Activated CD4-positive, alpha-beta T cell treated with anti-CD3 and anti-CD28 coated beads, Interleukin-2, Interleukin-4, amounts not matched to agents 100 ng/mL and 50 ng/mL, durations not matched to agents 16 hours and 8 hours (primary cell): Measurements from ENCODE around the gene CAND1.
"Not testable (repeated sequence)": the region's sequence is repeated elsewhere in the genome, so short reads cannot be mapped to it uniquely, and the experiment has no call there.

Source experiments
- DNase-seq: peaks from one replicate; pipeline ENCODE4 v3.0.0-alpha.2; 2020; ENCODE audit warnings: low spot score

CAND1 gene

DNA sequence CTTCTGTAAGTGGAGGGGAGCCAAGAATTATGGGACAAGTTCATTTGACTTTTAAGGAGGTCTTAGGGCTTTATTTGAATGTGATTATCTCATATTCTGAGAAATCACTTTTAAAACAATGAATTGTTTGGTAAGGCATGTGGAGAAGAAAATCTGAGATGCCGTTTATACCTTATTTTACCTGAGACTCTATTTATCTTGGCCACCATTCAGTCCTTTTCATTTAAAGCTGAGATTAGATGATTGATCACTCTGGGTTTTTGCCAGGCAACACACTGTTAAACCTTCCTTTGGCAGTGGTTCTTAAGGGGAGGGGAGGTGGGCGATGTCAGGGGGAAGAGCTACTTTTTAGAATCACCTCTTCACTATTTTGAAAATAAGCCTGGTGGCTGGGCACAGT lies 11.4 kb downstream of the CAND1 start:
- DNase-seq, result no peak

DNA sequence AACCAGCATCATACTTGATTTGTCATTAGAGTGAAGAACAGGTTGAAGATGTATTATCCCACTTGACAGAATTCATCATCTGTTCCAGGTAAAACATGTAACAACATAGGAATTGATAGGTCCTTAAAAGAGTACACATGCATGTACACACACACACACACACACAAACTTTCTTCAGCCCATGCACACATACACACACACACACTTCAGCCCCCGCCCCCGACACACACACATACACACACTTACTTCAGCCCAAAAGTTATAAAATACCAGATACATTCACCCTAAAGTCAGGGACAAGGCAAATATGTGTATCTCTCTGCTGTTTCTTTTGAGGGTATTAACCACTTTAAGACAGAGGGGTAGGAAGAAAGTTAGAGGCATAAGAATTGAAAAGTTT lies 15.4 kb downstream of the CAND1 start:
- no peak for DNase-seq

DNA sequence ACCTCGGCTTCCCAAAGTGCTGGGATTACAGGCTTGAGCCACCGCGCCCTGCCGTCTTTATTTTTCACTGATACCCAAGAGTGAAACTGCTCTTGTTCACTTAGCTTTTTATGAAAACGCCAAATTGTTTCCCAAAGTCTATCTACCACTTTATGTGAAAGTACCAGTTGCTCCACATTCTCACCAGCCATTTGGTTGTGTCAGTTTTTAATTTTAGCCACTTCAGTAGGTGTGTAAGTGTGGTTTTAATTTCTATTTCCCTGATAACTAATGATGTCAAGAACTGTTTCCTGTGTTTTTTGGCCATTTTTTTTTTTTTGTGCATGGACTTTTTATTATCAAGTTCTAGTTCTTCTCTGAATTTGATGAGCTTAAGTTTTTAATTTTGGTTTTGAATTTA lies 17.1 kb downstream of the CAND1 start:
- DNase-seq, result no peak

DNA sequence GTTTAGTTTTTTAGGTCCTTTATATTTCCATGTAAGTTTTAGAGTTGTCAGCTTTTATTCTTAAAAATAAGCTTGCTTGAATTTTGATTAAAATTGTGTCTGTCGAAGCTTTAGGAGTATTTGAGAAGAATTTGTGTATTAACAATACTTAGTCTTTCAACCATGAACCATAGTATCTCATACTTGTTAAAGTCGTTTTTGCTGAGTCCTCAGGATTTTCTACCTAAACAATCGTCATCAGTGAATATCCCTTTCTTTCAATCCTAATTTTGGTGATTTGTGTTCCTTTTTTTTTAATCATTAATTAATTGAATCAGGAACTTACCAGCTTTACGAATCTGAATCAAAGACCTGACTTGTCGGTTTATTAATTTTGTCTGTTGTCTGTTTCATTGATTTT lies 18.2 kb downstream of the CAND1 start:
- no peak for DNase-seq

DNA sequence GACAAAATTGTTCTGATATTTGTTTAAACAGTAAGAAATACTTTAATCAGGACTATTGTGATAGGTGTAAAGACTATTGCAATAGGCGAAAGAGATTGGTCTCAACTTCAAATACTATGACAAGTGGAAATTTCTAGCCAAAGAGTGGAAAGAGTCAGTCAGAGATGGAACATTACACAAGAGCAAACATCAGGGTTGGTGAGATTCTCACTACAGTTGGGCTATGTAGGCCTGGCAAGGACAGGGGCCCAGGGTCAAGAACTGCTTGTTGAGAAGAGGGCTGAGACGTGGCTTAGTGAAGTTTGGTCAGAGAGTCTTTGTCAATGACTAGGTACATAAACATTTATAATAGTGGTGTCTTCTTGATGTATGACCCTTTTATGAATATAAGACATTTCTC lies 19.4 kb downstream of the CAND1 start:
- peak; percentile 4 for DNase-seq

DNA sequence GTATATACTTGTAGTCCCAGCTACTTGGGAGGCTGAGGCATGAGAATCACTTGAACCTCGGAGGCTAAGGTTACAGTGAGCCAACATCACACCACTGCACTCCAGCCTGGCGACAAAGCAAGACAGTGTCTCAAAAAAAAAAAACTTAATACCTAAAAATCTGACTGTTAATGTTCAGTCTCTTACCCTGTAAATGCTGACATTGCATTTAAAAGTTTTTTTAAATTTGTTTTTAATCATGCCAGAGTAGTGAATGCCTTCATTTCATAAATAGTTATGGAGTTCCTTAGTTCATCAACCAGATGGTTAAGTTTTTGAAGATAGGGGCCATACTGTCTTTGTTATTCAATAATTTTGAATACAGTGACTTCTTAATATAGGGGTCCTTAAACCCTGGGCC lies 21.2 kb downstream of the CAND1 start:
- DNase-seq, result no peak

DNA sequence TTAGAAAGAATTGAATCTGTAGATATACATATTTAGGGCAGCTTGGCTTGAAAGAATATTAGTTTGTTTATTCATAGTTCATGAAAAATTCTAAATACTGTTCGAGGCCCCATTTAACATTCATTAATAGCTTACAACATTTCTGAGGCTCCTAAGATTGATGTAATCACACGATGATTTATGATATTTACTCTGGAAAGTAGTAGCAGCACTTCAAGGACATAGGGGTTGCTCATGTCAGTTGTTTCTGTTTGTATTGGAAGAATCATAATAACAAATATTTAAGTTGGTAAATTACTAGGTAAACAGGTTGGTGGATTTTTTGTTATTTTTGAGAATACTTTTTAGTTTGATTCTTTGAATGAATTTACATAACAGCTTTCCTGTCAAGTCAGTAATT lies 30.4 kb downstream of the CAND1 start:
- no peak for DNase-seq

DNA sequence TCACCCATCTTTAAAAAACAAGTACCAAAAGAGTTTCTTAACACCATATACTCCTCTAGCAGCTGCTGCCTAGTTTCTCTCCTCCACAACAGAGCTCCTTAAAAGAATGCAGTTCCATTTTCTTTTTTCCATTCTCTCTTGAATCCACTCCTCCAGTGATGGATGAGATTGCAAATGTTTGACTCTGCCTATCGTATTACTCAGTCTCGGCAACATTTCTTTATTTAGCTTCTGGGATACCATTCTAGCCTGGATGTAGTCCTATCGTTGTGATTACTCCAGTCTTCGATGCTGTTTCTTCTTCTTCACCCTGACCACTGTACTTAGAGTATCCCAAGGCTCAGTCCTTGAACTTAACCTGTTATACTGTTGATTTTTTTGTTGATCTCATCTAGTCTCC lies 30.8 kb downstream of the CAND1 start:
- no peak for DNase-seq

DNA sequence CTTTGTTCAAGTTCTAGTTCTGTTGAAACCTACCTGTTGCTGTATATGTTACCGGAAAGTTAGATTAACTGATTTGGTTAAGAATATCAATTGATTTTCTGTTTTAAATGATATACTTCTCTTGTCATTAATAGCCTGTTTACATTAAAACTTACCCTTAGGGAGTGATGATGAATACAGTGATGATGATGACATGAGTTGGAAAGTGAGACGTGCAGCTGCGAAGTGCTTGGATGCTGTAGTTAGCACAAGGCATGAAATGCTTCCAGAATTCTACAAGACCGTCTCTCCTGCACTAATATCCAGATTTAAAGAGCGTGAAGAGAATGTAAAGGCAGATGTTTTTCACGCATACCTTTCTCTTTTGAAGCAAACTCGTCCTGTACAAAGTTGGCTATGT lies 33.0 kb downstream of the CAND1 start:
- no peak for DNase-seq

DNA sequence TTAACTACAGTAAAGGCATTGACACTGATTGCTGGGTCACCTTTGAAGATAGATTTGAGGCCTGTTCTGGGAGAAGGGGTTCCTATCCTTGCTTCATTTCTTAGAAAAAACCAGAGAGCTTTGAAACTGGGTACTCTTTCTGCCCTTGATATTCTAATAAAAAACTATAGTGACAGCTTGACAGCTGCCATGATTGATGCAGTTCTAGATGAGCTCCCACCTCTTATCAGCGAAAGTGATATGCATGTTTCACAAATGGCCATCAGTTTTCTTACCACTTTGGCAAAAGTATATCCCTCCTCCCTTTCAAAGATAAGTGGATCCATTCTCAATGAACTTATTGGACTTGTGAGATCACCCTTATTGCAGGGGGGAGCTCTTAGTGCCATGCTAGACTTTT lies 36.4 kb downstream of the CAND1 start:
- DNase-seq, result no peak

DNA sequence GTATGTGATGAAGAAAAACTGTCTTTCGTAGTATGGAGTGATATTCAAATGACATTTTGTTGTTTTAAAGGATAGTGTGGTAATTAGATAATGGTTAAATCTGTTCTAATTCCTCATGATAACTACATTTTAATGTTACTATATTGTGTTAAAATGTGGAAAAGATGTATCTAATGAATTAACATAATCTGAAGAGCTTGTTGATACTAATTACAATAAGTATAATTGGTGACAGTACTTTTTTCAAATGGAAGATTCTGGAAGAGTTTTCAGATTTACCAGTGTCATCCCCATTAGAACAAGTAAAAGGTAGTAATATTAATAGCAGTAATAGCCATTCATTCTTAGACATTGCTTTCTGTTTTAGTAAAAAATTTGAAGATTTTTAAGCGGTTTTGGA lies 37.6 kb downstream of the CAND1 start:
- no peak for DNase-seq

DNA sequence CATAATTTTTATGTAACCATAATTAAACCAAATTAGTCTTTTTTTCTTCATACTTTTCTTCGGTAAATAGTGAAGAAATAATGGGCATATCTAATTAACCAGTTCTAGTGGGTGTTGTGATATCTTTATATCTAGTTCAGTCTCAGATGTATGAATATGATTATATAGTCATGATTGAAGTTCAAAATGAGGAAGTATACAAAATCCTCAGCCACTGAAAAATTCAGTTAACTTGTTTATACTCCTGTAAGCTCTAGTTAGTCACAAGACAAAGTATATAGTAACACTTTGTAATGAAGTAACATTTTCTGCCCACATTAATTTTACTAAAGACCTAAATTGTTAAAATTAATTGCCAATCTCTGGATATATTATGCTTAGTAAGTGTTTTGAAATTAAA lies 46.5 kb downstream of the CAND1 start:
- DNase-seq, result no peak

DNA sequence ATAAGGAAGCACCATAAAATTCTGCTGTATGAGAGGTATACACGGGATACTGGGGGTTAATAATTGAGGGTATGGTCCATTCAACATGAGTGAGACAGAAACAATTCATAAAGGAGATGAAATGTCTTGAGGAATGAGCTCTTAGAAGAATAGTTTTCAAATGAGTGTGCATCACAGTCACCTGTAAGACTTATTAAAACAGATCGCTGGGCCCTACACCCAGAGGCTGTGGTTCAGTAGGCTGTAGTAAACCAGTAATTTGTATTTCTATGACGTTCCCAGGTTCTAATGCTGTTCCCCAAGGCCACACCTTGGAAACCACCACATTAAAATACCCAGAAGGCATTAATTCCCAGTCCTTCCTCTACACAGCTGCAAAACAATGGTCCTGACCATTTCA lies 49.6 kb downstream of the CAND1 start:
- DNase-seq, result no peak

DNA sequence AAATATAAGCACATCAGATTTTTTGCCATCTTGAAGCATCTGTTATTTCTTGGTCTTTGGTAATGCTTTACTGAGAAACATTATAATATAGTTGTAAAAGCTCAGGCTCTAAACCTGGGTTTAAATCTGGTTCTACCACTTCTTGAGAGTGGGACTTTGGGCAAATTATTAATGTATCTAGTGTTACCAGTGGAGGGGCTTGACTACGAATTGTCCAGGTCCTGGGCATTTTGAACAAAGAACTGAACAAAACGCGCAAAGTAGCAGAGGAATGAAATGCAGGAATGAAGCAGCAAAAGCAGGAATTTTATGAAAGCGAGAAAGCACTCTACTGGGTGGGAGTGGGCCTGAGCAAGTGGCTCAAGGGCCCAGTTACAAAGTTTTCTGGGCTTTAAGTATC lies 50.8 kb downstream of the CAND1 start:
- DNase-seq, result no peak

DNA sequence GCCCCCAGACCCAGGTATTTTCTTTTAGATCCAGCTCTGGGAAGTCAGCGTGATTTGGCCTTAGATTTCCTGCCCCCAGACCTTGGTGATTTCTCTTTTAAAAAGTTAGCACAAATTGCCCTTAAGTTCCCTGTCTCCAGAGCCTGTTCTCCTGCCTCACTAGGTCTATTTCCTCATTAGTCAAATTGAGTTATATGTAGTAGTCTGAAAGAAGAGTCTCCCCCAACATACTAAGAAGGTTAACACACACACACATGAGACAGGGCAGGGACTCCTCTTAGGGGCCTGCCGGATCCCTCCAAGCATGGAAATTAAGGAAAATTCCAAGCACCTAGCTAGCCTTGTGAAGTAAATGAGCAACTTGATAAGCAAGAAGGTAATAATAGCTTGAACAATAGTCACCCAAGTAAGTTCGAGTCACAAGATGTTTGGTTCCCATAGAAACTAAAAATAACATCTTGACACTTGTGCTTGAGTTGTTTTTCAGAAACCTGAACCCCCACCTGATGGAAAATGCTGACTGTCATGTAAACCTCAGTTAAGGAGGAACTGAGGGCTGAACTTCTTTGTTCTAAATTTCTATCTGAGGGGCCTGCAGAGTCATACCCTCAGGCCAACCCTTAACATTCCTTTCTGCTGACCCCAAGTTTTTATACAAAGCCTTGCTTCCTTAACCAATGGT lies 51.6 kb downstream of the CAND1 start:
- no peak for DNase-seq

DNA sequence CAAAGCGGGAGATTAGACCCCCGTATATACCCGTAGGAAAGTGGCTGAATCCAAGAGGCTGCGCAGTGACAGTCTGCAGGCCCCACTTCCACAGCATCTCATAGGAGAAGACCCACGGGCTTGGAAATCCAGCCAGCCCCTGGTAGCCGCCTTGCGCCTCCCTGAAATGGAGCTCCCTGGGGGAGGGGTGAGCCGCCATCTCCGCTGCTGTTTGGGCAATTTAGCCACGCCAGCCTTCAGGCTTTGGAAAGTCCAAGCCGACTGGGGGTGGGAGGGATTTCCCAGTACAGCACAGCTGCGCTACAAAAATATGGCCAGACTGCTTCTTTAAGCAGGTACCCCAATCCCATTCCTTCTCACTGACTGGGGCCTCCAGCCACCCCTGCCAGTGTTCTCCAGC lies 53.4 kb downstream of the CAND1 start:
- DNase-seq, result no peak

DNA sequence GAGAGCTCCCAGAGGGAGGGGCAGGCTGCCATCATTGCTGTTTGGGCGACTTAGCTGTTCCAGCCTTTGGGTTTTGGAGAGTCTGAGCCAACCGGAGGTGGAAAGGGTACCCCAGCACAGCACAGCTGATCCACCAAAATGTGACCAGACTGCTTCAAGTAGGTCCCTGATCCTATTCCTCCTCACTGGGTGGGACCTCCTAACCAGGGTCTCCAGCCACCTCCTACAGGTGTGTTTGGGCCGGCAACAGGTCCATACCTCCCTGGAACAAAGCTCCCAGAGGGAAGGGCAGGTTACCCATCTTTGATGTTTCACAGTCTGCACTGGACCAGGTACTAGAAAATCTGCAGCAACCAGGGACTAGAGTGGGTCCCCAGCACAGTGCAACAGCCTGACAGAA lies 53.8 kb downstream of the CAND1 start:
- DNase-seq, result no peak

DNA sequence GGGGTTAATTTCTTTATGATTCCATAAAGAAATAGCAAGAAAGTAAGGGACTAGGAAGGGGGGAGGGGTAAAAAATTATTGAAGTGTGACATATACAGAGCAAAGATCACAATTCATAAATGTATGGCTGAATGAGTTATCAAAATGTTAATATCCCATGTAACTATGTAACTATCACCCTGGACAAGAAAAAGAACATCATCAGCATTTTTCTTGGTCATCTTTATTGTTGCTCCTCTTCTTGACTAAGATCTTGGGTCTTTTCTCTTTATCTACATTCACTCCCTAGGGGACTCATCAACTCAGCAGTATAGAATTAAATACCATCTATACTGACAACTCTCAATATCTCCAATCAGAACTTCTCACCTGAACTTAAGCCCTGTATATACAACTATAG lies 57.5 kb downstream of the CAND1 start:
- DNase-seq, result no peak

DNA sequence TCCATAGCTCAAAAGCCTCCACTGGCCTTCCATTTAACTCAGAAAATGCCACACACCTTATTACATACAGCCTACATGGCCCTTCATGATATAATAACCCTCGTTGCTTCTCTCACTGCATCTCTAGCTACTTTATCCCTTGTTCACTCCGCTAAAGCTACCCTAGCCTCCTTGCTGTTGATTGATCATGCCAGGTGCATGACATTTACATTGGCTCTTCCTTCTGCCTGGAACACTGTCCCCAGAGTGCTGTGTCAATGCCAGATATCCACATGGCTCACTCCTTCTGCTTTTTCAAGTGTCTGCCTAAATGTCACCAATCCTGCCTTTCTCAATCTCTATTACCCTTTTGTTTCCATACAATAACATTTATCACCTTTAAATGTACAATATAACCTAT lies 58.3 kb downstream of the CAND1 start:
- DNase-seq, result no peak

DNA sequence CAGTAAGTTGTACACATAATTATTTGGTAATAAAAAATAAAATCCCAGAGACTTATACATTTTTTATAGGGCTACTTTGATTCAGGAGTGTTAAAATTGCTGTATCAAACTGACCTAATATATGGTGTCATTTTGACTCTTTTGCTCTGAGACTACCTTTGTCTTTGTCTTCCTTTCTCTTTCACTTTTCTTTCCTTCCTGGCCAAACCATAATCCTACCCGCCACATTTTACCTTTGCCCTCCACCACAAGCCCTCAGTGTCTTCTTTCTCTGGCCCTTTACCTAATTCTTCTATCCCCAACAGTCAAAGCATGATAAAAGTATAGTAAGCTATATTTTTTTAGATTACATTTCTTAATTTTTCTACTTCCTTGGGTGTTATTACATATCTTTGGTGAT lies 62.0 kb downstream of the CAND1 start:
- no peak for DNase-seq

DNA sequence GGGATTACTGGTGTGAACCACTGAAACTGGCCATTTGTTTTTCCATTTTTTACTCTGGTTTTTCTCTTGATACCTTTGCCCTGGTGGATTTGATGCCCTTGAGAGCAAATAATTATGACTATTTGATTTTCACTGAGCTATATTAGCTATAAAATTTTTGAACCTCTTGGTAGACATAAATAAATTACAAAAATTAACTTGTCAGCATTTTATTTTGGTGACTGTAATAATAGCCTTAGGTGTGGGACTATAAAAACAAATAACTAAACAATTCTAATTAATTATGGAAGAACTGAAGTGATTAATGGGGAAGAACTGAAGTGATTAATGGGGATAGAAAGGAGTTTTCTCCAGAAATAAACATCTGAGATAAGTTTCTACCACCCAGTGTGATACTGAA lies 62.7 kb downstream of the CAND1 start:
- DNase-seq, result no peak

DNA sequence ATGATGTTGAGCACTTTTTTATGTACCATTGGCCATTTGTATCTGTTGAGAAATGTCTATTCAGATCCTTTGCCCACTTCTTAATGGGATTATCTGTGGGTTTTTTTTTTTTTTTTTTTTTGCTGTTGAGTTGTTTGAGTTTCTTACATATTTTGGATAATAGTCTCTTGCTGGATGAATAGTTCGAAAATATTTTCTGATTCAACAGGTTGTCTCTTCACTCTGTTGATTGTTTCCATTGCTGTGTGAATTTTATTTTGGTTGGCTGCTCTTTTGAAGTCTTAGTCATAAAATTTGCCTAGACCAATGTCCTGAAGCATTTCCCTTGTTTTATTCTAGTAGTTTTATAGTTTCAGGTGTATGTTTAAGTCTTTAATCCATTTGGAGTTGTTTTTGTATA lies 64.5 kb downstream of the CAND1 start:
- DNase-seq, result no peak

DNA sequence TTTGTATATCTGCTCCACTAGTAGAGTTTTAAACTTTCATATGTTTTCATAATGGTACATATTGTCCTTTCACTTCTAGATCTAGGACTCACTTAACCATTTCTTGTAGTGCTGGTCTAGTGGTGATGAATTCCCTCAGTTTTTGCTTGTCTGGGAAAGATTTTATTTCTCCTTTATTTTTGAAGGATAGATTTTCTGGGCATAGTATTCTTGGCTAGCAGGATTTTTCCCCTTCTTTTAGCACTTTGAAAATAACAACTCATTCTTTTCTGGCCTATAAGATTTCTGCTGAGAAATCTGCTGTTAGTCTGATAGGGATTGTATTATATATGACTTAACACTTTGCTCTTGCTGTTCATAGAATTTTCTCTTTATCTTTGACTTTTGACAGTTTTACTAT lies 69.3 kb downstream of the CAND1 start:
- no peak for DNase-seq

DNA sequence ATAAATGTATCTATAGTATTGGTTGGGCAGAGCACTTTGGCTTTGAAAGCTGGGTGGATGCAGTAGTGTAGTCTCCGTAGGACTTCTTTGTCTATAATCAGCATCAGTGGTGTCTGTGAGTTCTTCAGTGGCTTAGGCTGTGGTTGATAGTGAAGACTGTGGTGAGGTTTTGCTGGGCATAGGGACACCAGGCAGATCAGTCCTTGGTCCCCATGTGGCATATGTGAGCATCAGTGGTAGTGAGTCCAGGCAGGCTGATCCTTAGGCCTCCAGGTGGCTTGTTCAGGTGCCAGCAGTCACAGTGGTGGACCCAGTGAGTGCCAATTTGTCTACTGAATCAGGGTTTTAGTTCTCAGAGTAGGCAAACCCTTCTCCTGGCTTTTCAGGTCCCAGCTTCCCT lies 70.4 kb downstream of the CAND1 start:
- no peak for DNase-seq

DNA sequence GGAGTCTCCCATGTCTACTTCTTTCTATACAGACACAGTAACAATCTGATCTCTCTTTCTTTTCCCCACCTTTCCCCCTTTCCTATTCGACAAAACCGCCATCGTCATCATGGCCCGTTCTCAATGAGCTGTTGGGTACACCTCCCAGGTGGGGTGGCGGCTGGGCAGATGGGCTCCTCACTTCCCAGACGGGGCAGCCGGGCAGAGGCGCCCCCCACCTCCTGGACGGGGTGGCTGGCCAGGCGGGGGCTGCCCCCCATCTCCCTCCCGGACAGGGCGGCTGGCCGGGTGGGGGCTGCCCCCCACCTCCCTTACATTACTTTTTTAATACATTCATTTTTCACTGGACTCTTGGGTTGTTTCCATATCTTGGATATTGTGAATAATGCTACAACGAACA lies 71.9 kb downstream of the CAND1 start:
- DNase-seq, result not testable (repeated sequence)
